Urothelium cell line (cell line): ENCODE data around the gene MYO1E.
A peak's percentile ranks its signal among the peaks of the same experiment; 100 is the strongest.
"Not testable (repeated sequence)": the region's sequence is repeated elsewhere in the genome, so short reads cannot be mapped to it uniquely, and the experiment has no call there.

ENCODE experiments used
- DNase-seq: peaks from one replicate; pipeline ENCODE4 v3.0.0; 2011; ENCODE audit warnings: low spot score, mixed read lengths
- FAIRE-seq: peaks from 2 replicates; lab custom pipeline; 2011; peaks lifted over from hg19 to GRCh38; lab: Jason Lieb, UNC

Gene MYO1E

DNA sequence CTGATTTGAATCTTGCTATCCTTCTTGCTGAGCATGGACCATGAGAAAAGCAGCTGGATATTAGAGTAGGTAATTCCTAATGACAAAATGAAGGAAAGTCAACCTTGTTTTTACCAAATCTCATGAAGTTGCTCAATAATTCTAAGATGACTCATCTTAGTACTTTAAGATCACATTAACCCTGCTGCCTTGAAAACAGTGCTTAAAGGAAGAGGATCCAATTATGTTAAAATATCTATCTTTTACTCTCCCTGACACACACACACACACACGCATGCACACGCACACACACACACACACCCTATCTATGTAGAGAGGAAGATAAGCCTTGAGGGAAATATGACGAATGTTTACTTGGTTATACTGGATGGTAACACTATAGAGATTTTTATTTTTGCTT is 16.0 kb upstream of the MYO1E start:
- peak; percentile 67 for FAIRE-seq

DNA sequence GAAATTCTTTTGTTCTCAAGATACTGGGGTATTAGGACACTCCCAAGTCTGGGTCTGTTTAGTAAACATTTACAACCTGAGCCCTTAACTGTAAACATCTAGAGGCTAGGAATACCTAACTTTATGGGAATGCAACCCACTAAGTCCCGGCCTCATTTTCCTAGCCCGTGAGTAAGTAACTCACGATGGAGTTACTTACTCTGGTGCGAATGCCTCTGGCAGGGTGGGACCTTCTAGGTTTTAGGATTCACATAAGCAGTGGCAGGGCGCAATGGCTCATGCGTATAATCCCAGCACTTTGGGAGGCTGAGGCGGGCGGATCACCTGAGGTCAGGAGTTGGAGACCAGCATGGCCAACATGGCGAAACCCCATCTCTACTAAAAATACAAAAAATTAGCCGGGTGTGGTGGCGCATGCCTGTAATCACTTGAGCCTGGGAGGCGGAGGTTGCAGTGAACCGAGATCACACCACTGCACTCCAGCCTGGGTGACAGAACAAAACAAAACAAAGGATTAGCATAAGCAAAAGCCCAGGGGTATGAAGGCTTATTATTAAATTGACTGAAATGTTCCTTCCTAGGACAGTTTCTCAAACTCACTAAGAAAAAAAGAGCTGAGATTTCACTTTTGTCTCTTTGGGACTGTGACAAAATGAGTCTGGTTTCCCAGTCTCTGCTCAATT is 14.7 kb upstream of the MYO1E start:
- not testable (repeated sequence) for FAIRE-seq, DNase-seq

More for the DNA sequence above, 16.0 kb upstream of the MYO1E start:
- DNase-seq: no peak

DNA sequence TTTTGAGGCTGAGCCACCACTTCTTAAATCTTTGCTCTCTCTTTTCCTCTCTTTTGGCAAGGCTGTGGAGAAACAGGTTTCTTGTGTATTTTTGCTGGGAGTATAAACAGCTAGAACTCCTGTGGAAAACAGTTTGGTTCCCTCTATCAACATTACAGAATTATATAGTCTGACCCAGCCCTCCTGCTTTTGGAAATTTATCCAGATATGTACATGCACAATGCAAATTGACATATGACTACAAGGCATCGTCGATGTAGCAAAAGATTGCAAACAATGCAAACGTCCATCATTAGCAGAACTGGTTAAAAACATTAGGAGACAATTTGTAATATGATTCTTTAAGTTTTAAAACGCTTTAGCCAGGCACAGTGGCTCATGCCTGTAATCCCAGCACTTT is 12.5 kb upstream of the MYO1E start:
- no peak for DNase-seq
- no peak for FAIRE-seq

DNA sequence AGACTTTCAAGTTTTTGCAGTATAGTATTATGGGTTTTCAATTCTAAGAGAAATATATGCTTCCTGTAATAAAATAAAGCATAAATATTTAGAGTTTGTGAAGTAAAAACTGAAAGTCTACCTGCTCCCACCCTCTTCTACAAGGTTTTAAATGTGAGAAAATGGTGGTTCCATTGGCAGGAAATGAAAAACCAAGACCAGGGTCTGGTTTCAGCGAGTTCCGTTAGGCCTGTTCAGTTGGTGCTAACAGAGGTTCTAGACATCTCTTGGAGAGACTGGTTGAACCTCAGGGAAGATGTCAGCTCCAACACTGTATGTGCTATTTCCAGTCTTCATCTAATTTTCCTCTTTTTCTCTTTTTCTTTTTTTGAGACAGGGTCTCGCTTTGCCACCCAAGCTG is 11.8 kb upstream of the MYO1E start:
- FAIRE-seq: no peak
- DNase-seq: no peak

DNA sequence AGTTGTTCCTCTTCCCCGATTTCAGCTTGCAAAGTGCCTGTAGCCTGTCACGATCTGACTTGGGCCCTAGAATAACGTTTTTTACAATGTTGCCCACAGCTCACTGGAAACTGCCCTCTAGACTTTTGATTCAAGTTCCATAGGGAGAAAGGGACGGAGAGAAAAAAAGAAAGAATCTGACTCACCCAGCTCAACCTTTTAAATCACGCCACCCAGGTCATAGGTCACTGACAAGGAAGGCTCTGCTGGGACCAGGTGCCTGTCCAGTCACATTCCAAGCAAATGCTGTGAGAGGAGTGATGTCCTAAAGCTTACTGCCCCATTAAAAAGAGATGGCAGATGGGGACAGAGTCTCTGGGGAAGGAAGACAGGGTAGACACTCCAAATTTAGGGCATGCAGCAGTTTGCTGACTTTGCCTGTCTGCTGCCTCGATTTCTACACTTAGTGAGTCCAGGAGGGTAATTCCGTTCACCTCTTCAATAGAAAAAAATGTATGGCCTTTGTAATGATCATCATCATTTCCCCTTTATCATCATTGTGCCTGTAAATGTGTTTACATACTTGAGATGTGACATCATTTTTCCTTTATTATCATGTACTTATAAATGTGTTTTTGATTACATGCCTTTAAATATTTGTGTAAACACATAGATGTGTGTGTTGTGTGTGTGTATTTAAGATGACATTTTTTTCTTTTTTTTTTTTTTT is 8.4 kb upstream of the MYO1E start:
- DNase-seq (no peak), FAIRE-seq (no peak)

DNA sequence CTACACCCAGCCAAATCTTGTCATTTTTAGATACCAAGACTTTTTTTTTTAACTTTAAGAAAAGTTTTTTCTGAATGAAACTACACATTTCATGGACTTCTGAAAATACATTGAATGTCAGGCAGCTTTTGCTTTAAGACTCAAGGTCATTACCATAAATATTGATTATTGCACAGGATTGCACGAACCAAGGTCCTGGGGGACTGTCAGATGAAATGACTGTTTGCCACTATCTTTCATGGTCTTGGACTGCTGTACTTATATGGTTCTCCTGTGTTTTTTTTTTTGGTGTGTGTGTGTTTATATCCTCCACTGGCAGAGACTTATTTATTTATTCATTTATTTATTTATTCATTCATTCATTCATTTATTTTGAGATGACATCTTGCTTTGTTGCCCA is 6.9 kb upstream of the MYO1E start:
- DNase-seq (no peak), FAIRE-seq (no peak)

DNA sequence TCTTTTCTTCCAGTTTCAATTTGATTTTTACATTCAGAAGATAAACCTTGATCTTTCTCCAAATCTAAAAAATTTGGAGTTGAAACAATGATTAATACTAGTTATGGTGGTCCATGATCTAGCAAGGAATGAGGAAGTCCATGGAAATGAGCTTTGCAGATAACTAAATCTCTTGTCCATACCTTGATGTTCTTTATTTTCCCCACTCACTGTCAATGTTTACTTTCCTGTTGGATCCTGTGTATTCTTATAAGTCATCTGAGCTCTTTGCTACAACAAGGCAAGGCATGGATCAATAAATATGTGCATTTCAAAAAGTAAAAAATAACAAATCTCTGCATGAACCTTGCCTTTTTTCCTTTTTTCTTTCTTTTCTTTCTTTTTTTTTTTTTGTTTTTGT is 6.2 kb upstream of the MYO1E start:
- DNase-seq: no peak
- no peak for FAIRE-seq

DNA sequence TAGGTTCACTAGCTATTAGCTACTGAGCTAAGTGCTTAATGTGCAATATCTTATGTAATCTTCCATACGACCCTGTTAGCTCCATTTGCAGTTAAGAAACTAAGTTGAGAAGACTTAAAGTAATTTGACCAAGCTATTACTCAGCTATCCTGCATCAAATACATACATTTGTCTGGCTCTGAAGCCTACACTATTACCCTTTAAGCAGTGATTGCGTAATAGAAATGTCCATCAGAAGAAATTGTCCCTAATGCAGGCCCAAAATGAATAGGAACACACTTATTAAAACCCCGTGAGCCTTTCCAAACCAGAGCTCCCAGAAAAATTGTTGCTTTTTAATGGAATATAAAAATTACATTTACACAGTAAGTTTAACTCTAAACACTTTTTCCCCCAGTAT is 5.3 kb upstream of the MYO1E start:
- DNase-seq (no peak), FAIRE-seq (no peak)

DNA sequence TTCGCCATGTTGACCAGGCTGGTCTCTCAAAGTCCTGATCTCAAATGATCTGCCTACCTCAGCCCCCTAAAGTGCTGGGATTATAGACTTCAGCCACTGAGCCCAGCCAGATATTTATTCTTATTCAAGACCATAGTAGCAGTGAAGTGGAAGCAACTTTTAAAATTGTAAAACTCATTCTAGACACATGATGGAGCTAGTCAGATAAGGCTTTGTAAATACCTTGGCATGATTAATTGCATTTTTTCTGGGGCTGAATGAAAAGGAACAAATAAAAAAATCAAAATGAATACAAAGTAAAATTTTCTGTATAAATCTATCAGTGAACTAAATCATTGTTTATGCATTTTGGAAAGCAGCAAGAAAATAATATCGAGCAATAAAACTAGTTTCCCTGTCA is 4.1 kb upstream of the MYO1E start:
- no peak for FAIRE-seq

DNA sequence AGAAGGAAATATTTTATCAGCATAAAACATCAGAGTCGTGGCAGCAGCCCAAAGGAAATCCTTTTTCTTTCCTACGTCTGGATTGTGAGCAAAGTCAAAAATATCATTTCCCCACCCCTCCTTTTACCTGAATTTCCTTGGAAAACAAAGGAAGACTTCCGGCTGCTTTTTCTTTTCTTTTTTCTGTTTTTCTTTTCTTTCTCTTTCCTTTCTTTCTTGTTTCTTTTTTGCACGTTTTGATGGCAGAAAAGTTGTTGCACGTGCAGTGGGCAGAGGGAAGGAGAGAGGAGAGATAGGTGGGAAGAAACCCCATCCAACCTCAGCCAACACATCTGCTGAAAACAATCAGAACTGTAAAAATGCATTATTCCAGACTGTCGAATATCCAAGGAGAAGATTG is 544 bp upstream of the MYO1E start:
- FAIRE-seq (no peak), DNase-seq (no peak)

More for the DNA sequence above, 4.1 kb upstream of the MYO1E start:
- DNase-seq: no peak

DNA sequence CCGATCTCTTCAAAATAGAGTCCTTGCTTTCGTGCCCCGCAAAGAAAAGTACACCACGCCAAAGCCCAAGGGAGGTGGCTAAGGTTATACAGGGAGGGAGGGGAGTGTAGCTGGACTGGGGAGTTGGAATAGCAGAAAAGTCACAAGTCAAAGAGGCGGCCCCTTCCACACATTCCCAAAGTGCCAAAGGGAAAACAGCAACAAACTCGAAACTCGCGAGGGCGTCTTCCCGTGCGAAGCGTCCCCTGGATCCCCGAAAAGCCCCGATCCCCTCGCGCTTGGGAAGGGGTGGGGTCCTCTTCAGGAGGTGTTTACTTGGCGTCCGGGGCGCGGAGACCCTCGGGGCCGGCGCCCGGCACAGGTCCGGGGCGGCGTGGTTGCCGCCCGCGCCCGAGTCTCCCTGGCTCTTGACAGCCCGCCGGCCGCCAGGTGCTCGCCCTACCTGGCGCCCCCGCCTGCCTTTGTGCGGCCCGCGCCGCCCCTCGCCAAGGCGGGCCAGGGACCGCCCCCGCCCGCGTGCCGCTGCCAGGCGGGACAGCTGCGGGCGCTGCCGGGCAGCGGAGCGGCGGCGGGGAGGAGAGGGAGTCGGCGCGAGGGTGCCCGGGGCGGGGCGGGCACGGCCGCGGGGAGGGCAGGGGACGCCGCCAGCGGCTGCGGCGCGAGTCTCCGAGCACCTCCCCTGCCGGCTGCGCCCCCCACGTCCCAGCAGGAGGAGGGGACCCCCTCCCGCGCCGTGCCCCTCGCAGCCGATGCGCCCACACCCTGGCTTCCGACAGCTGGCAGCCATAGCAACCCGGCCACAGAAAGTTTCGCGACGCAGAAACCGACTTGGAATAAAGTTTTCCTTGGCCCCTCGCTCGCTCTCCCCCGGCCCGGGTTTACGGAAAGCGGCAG is 966 bp downstream of the MYO1E start:
- peak; percentile 78 for DNase-seq
- FAIRE-seq: no peak

DNA sequence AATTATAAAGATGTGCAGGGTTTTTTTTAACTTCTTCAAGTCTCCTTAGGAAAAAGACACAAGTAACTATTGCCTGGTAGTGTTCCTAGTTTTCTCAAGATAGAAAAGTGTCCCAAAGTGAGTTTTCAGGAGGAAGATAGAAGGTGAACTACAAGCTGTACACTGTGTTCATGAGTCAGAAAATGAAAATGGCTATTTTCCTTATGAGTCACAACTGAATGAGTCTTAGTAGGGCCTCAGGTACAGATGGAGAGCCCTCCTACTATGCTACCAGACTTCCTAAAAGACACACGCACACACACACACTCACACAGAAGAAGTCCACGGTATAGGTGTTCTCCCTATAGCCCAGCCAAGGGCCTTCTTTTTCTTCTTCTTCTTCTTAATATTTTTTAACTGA is 3.1 kb downstream of the MYO1E start:
- no peak for DNase-seq
- no peak for FAIRE-seq

DNA sequence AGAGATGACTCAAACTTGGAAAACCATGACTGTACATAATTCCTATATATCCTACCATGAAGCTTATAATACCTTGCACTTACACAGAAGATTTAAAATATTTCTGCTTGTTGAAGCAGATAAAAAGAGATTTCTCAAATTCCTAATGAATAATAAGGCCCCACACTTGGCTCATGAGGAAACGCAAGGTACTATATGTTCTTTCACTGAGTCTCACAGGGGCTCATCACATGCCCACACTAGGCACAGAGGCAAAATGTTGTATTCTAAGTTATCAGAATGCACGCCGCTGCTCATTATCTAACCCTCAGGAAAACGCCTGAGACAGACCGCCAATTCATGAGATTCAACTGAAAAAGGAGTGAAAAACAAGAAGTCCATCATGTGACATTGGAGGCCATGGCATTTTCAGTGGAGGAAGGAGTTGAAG is 5.6 kb downstream of the MYO1E start:
- FAIRE-seq (no peak), DNase-seq (no peak)

DNA sequence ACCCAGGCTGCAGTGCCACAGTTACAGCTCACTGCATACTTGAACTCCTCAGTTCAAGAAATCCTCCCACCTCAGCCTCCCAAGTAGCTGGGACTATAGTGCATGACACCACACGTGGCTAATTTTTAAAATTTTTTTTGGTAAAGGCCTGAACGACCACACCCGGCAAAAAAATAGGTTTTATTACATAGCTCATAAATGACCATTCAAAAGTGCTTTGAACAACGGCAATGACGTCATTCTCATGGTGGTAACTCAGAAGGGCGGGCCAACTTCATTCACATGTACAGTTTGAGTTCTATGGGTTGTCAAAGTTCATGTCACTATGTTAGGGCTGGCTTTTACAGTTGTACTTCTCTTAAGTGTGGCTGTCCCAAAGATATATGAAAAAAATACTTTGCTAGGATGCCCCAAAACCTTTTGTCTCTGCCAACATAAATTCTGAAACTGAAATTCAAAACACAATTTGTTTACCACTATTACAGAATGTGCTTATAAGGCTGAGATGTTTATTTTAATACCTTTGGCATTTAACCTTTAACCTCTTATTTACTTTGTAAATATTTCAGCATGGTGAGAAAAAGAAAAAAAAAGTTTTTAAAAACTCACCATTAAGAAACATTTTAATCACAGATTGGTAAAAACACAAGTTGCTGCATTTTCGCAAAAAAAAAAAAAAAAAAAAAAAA is 6.2 kb downstream of the MYO1E start:
- no peak for DNase-seq
- FAIRE-seq: no peak

DNA sequence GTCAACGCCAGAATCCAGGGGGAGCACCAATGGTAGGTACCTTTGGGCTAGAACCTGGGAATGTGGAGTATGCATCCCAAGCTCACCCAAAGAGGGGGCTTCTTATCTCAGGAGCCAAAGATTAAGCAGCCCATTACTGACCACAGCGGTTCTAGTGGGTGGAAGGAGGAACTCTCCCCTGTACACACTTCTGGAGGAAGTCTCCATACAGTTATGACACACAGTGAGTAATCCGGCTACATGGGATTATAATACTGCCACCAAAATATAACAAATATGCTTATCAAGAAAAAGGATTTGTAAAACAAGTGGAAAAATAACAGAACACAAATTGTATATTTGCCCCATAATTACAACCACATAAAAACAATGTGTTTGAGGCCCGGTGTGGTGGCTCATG is 8.4 kb downstream of the MYO1E start:
- no peak for FAIRE-seq

DNA sequence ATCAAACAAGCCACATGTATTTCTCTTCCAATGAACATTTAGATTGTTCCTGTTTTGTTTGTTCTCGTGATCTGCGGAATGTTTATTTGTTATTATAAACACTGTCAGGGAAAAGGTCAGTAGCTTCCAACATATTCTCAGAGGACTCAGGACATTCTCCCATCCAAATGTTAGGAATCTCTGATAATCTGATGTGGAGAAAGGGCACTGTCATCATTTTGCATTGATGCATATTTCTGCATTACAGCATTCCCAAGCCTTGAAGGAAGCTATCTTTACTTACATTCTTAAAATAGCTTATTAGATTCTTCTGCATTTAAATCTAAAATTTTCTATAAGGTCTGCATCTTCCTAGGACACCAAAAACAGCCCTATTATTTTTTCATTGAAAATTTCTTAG is 10.3 kb downstream of the MYO1E start:
- FAIRE-seq (no peak), DNase-seq (no peak)

More for the DNA sequence above, 8.4 kb downstream of the MYO1E start:
- DNase-seq: no peak

DNA sequence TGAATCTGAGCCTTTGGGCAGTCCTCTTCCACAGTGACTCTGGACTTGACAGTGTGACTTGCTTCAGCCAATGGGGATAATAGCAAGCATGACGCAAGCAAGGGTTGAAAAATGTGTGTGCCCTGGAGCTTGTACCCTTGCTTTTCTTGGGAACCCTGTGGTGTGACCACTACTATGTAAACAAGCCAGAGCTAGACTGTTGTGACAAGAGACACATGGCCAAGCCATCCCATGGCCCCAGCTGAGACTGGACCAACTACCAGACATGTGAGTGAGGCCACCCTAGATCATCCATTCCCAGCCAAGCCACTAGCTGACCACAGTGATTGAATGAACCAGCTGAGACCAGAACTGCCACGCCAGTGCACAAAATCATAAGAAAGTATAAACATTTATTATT is 11.8 kb downstream of the MYO1E start:
- peak; percentile 5 for FAIRE-seq

DNA sequence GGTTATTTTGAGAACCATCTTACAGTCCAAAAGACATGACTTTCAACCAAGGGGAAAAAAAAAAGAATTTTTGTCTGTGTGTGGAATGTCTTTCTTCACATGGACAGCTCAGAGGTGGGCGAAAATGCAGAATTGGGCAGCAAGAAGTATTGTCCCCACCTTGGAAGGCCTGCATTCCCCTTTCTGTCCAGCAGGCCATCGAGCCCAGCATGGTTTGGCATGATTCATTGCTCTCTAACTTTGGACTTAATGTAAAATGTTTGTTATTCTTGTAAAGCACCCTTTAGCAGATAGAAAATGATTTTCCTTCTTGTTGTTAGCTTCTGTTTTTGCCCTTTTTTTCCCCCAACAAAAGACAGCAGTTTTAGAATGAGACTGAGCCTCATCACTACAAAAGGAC is 12.4 kb downstream of the MYO1E start:
- FAIRE-seq (no peak), DNase-seq (no peak)

More for the DNA sequence above, 11.8 kb downstream of the MYO1E start:
- no peak for DNase-seq

DNA sequence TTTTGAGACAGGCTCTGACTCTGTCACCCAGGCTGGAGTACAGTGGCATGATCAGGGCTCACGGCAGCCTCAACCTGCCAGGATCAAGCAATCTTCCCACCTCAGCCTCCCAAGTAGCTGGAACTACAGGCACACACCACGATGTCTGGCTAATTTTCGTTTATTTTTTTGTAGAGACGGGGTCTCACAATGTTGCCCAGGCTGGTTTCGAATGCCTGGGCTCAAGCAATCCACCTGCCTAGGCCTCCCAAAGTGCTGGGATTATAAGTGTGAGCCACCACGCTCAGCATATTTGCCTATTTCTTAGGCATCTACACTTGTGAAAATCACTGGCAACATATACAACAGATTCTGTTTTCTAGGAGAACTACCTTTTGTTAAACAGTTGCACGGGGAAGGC is 16.9 kb downstream of the MYO1E start:
- DNase-seq: no peak
- no peak for FAIRE-seq

DNA sequence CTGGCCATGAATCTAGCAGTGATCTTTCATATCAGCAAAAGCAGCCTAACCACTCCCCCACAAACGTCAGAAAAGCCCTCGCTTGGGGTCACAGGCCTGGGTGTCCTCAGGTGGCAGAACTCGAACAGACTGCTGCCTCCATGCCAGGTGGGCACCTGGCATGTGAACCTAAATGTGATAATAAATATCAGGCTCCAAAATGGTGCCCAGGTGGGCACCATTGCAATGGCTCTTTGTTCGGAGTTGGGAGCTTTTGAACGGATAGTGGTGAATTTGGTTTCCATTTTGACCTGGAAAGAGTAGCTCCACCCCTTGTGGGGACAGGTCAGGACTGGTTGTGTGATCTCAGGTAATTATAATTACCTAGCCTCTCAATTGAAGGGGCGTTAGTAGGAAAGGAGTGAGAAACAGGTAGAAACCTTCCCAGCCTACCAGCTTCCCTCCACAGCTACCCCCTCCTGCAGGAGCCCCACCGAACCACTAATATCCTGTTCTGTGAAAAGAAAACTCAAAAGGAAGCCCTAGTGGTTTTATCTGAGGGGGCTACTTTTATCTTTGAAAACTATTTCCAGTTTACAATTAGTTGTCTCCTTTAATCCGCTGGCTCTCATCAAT is 18.1 kb downstream of the MYO1E start:
- no peak for FAIRE-seq
- DNase-seq: no peak
